Bronchial epithelial cell (primary cell): Measurements from ENCODE around the gene PLCG2. TPM values are rescaled to one million over a fixed set of nuclear protein-coding genes. Genes with fewer than 3 reads are reported as not detected.
"Not testable (repeated sequence)": the region's sequence is repeated elsewhere in the genome, so short reads cannot be mapped to it uniquely, and the experiment has no call there.

ENCODE experiments used
- DNase-seq: peaks from one replicate; pipeline ENCODE4 v3.0.0-alpha.2; 2010; ENCODE audit warnings: low read depth
- FAIRE-seq: peaks from 2 replicates; lab custom pipeline; 2011; peaks lifted over from hg19 to GRCh38; lab: Jason Lieb, UNC
- H3K27me3 ChIP-seq: 2 replicates; pipeline ENCODE4 v1.5.1; 2011; ENCODE audit warnings: low read length; ENCODE audit not compliant: control insufficient read depth, insufficient read depth
- H3K36me3 ChIP-seq: 2 replicates; pipeline ENCODE4 v1.5.1; 2011; ENCODE audit warnings: low read length; ENCODE audit not compliant: control insufficient read depth, insufficient read depth
- H3K4me3 ChIP-seq: 2 replicates; pipeline ENCODE4 v1.5.1; 2011; ENCODE audit warnings: mild to moderate bottlenecking, low read depth, low read length, control low read depth
- CTCF ChIP-seq: IDR thresholded peaks from 2 replicates; pipeline ENCODE4 v1.5.1; 2011; ENCODE audit warnings: mild to moderate bottlenecking, moderate library complexity, low read length, control low read depth, inconsistent platforms; ENCODE audit not compliant: insufficient read depth, severe bottlenecking
- total RNA-seq: library from RNA; depleted of rRNA; stranded (reverse); fragments of >200 nt; gene quantifications from 2 replicates; pipeline ENCODE4 v1.2.1, GENCODE V29; 2014

The PLCG2 gene
- total RNA-seq, 1 donor from 2014 or later, result 1.8 TPM

- no peak for TF ChIP-seq CTCF
- no peak overlapping the region for H3K4me3 ChIP-seq
- DNase-seq (peak; percentile 42), FAIRE-seq (no peak)
- H3K27me3 ChIP-seq, result peaks cover 2% of the 10 kb centered on the region
- H3K36me3 ChIP-seq, result no peaks in the 10 kb centered on the region
Measured at GRCh38 chr16:81796583-81797346, 17.7 kb downstream of the PLCG2 start.

GRCh38 chr16:81797443-81797842 is 18.4 kb downstream of the PLCG2 start:
- DNase-seq (no peak), FAIRE-seq (no peak)
- Histone ChIP-seq H3K27me3 (peaks cover 2% of the 10 kb centered on the region), H3K36me3 (no peaks in the 10 kb centered on the region), H3K4me3 (no peak overlapping the region)
- TF ChIP-seq CTCF, result no peak

GRCh38 chr16:81798311-81799137 is 19.4 kb downstream of the PLCG2 start:
- no peaks in the 10 kb centered on the region for H3K36me3 ChIP-seq

GRCh38 chr16:81799138-81799504 is 20.0 kb downstream of the PLCG2 start:
- FAIRE-seq, result no peak
- H3K27me3 ChIP-seq, result peaks cover 2% of the 10 kb centered on the region
- no peak overlapping the region for H3K4me3 ChIP-seq
- H3K36me3 ChIP-seq, result no peaks in the 10 kb centered on the region
- no peak for DNase-seq
- TF ChIP-seq CTCF, result no peak

More at GRCh38 chr16:81798311-81799137, 19.4 kb downstream of the PLCG2 start:
- no peak overlapping the region for H3K4me3 ChIP-seq
- DNase-seq, result no peak
- FAIRE-seq, result no peak
- H3K27me3 ChIP-seq, result peaks cover 2% of the 10 kb centered on the region
- no peak for TF ChIP-seq CTCF

- FAIRE-seq, result not testable (repeated sequence)
Measured at GRCh38 chr16:81801724-81802123, 22.6 kb downstream of the PLCG2 start.

GRCh38 chr16:81803332-81803731 is 24.2 kb downstream of the PLCG2 start:
- DNase-seq (no peak), FAIRE-seq (no peak)
- peaks cover 2% of the 10 kb centered on the region for H3K27me3 ChIP-seq
- H3K36me3 ChIP-seq, result no peaks in the 10 kb centered on the region
- no peak overlapping the region for H3K4me3 ChIP-seq
- no peak for TF ChIP-seq CTCF

More at GRCh38 chr16:81801724-81802123, 22.6 kb downstream of the PLCG2 start:
- not testable (repeated sequence) for H3K36me3 ChIP-seq, H3K27me3 ChIP-seq, DNase-seq, H3K4me3 ChIP-seq
